HS-27A (cell line): ENCODE results near the gene FAM222B.
"Not testable (repeated sequence)": the region's sequence is repeated elsewhere in the genome, so short reads cannot be mapped to it uniquely, and the experiment has no call there.

ENCODE experiments used
- DNase-seq: peaks from one replicate; pipeline ENCODE4 v3.0.0-alpha.2; 2012; ENCODE audit warnings: low read depth, missing footprints

The FAM222B gene

GRCh38 chr17:28744972-28745785, 97.4 kb downstream of the FAM222B start:
- DNase-seq: no peak

- DNase-seq: no peak
Measured at GRCh38 chr17:28744104-28744971, 98.3 kb downstream of the FAM222B start.

- no peak for DNase-seq
Measured at GRCh38 chr17:28743243-28744103, 99.1 kb downstream of the FAM222B start, which contains the start of gene TRAF4. TRAF4 (plus strand) TSS chr17:28744011; CDS start chr17:28744113, 102 bp downstream.

- DNase-seq: no peak
Measured at GRCh38 chr17:28741358-28742349, 100.9 kb downstream of the FAM222B start.

GRCh38 chr17:28740406-28741357, 101.9 kb downstream of the FAM222B start:
- no peak for DNase-seq

- no peak for DNase-seq
Measured at GRCh38 chr17:28738680-28739384, 103.8 kb downstream of the FAM222B start.

- no peak for DNase-seq
Measured at GRCh38 chr17:28737770-28738679, 104.6 kb downstream of the FAM222B start.

- DNase-seq: no peak
Measured at GRCh38 chr17:28737316-28737715, 105.3 kb downstream of the FAM222B start.

GRCh38 chr17:28735913-28736769, 106.4 kb downstream of the FAM222B start:
- DNase-seq: not testable (repeated sequence)

- DNase-seq: no peak
Measured at GRCh38 chr17:28735242-28735722, 107.3 kb downstream of the FAM222B start.

GRCh38 chr17:28734712-28735241, 107.8 kb downstream of the FAM222B start:
- DNase-seq: no peak

GRCh38 chr17:28733346-28733745, 109.2 kb downstream of the FAM222B start:
- no peak for DNase-seq

- no peak for DNase-seq
Measured at GRCh38 chr17:28729950-28730330, 112.7 kb downstream of the FAM222B start.

- DNase-seq: no peak
Measured at GRCh38 chr17:28728364-28729200, 114.0 kb downstream of the FAM222B start, which contains the start of gene NEK8. NEK8 (plus strand) TSS chr17:28728788; CDS start chr17:28728814, 26 bp downstream.
